ENCODE measurements around the gene HNRNPL.

GRCh38 chr19:38800577-38801347 lies 49.0 kb downstream of the HNRNPL start:
- no peak for TF ChIP-seq REST (IDR thresholded peaks at IDR 0.05; ENCODE audit: borderline replicate concordance)
- TF ChIP-seq REST (CRISPR knock-in tag; IDR thresholded peaks at IDR 0.05; ENCODE audit: low read depth), result no peak
- TF ChIP-seq ZNF436 (CRISPR knock-in tag; IDR thresholded peaks at IDR 0.05), result no peak
